ENCODE results near the gene MAP1LC3A.

Gene MAP1LC3A

GRCh38 chr20:34578521-34578920 is 20.0 kb downstream of the MAP1LC3A start:
- no peak for DNase-seq

- DNase-seq, result no peak
Observed at GRCh38 chr20:34579191-34579978, 20.9 kb downstream of the MAP1LC3A start.

DNA sequence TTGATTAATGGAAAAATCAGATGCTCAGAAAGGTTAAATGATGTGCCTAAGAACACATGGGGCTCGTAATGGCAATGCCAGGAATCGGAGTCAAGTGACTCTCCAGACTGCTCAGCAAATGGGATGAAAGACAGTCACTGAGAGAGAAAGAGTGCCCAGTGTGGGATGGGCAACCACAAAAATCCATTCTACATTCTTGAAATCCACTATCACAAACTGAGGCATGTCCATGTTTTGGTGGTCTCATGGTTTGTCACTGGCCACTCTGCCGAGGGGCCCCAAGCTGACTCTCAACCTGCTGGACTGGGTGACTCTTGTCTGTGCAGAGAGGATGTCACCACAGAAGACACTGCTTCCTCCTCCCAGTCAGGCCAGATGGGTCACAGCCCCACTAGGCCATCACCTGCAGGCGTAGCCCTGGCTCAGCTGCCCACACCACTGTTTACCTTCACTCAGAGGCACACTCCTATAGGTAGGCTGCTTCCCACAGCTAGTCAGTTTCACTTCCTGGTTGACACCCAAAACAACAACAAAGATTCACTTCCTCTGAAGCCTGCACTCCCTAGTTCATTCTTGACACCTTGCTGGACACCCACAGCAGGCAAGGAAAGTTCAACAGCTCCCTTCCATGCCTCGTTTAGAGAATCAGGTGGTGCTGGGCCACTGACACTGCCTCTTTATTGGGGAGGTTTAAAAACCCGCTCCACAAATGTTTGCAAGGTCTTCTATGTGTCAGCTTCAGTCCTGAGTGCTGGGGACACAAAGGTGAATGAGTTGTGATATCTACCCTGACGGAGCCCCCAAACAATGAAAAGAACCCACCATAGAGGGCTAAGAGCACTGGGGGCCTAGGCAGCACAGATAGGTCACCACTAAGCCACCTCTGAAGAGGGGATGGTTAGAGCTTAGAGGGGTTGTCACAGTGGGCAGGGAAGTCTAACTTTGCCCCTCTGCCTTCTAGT is 21.7 kb downstream of the MAP1LC3A start:
- DNase-seq, result no peak

DNA sequence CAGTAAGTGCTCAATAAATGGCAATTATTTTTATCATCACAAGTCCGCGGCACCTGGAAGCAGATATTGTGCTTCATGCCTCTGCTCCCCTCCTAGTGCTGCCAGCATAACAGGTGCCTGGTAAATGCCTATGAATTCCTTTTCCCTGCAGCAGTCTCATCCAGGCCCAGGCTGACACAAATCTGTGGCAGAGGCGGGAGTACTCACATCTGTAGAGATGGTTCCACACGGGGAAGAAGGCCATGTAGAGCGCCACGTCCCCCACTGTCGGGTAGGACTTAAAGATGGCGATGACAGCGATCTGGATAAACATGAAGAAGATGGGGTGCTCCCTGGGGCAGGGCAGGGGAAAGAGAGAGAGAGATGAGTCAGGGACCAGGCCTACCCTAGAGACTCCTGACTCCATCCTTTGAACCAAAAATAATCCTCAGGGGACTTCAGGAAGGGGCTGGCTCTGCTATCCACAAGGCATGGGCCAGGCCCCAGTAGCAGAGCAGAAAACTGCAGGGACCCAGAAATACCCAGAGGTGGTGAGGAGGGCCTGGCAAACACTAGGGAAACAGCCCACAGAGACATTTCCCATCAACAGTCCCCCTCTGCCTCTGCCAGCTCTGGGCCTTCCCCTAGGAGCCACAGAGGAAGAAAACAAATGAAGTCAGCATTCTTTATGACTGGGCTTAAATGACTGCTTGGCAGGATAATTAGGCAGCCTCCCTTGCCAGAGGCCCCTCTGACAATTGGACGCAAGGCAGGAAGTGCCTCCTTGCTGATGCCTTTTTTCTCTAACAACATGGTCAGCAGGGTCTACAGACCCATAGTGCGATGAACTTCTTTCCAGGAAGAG is 23.0 kb downstream of the MAP1LC3A start:
- no peak for DNase-seq

GRCh38 chr20:34582221-34582620 is 23.7 kb downstream of the MAP1LC3A start:
- DNase-seq, result no peak

GRCh38 chr20:34582911-34583310 is 24.4 kb downstream of the MAP1LC3A start:
- no peak for DNase-seq

DNA sequence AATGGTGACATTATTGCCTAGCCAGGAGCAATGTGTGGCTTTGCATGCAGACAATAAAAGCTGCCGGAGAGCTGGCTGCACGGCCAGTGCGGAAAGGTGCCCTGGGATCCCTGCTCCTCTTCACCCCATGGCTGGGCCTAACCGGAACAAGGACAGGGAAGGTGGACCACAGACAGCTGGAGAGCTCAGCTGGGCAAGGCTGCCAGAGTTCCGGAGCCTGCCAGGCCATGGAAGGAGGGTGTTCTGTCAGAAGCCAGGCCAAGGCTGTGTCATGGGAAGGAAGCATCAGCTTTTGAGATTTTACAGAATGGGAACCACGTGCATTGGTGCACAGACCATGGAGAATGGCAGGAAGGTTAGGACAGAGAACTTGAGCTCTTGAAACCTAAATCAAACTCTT is 25.0 kb downstream of the MAP1LC3A start:
- DNase-seq, result no peak

- no peak for DNase-seq
Observed at GRCh38 chr20:34585019-34585418, 26.5 kb downstream of the MAP1LC3A start.

- DNase-seq, result no peak
Observed at GRCh38 chr20:34586488-34587163, 28.1 kb downstream of the MAP1LC3A start.

GRCh38 chr20:34595377-34596184 is 37.1 kb downstream of the MAP1LC3A start:
- no peak for DNase-seq

DNA sequence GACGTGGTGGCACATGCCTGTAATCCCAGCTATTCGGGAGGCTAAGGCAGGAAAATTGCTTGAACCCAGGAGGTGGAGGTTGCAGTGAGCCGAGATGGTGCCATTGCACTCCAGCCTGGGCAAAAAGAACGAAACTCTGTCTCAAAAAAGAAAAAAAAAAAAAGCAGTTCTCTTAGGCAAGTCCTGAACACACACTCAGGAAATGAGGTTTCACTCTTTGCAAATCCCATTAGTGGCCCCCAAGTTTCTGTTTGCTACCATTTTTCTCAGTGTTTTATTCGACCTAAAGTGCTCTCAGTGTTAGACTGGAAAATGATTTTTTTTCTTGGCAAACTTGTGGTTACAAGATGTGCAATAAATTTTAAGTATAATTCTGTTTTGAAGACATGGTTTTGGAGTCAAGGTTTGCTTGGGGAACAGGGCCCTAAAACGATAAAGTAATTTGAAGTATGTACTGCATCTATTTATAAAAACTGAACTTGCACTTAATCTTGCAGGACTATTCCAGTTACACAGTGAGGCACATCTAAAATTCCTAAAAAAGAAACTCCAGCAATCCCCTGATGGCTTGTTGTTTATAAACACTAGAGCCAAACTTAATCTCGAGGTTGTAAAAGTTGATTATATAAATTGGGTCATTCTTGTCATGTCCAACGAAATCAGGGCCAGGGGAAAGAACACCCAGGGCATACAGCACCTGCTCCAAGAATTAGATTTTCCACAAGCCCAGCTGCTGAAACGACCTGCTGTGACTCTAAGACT is 42.6 kb downstream of the MAP1LC3A start:
- no peak for DNase-seq

- no peak for DNase-seq
Observed at GRCh38 chr20:34604980-34605788, 46.7 kb downstream of the MAP1LC3A start.

- no peak for DNase-seq
Observed at GRCh38 chr20:34607066-34607465, 48.5 kb downstream of the MAP1LC3A start.
